ENCODE results near the gene KCNJ11. TPM values are rescaled to one million over a fixed set of nuclear protein-coding genes. Genes with fewer than 3 reads are reported as not detected.
A peak's percentile ranks its signal among the peaks of the same experiment; 100 is the strongest.

Gene KCNJ11
- total and polyA plus RNA-seq, 10 of the 15 experiments (the other 5 are each of a cell fraction or from before 2014, with no cell fraction given): 0.06 to 0.56 (median 0.21) TPM; not detected in 6

GRCh38 chr11:17386331-17387084 is 2.0 kb downstream of the KCNJ11 start:
- H3K36me3 ChIP-seq (ENCODE audit: control insufficient read depth in 2 of 2, insufficient read depth in 2 of 2, low read length in 1 of 2): no peaks in the 10 kb centered on the region
- CTCF ChIA-PET: interaction anchor here (1.0 to 1.3 kb wide), 4 partner anchors 14 to 156 kb away, joined by 3 to 5 read pairs (median 4); no protein-coding TSS in a partner anchor
- no peak overlapping the region for H3K27ac ChIP-seq (ENCODE audit: control insufficient read depth, insufficient read depth)
- no peak overlapping the region for H3K9ac ChIP-seq (ENCODE audit: control insufficient read depth, insufficient read depth, low read length)
- no peak overlapping the region for H2AFZ ChIP-seq (ENCODE audit: control insufficient read depth, low read depth, low read length)
- WGBS (ENCODE audit: insufficient coverage, insufficient replicate concordance, low lambda C conversion rate, missing lambda C conversion rate): 40% methylated on average over 22 of the region's 23 CpGs
- H3K79me2 ChIP-seq (ENCODE audit: control insufficient read depth, insufficient read depth, low read length): no peaks in the 10 kb centered on the region
- peaks cover 2% of the 10 kb centered on the region in 2 experiments; a peak in 3 of 4 replicates for H3K27me3 ChIP-seq (replicated peaks in 1 of 2; ENCODE audit: control insufficient read depth in 2 of 2, insufficient read depth in 2 of 2, low read length in 1 of 2)
- SMC1A ChIA-PET (ENCODE audit: uncharacterized antibody, unreplicated experiment): interaction anchor here (0.6 to 0.8 kb wide), 2 partner anchors 121 to 156 kb away, joined by 3 read pairs; no protein-coding TSS in a partner anchor
- RAD21 ChIA-PET (ENCODE audit: unreplicated experiment): interaction anchor here (0.9 to 1.1 kb wide), 2 partner anchors 35 to 142 kb away, joined by 3 read pairs; no protein-coding TSS in a partner anchor
- no peaks in the 10 kb centered on the region for H4K20me1 ChIP-seq (ENCODE audit: control insufficient read depth, insufficient read depth)
- no peak overlapping the region for H3K4me3 ChIP-seq
- intact Hi-C loops (cut with micrococcal nuclease; ENCODE audit: unreplicated experiment): no loop called here
- POLR2A ChIA-PET: no interaction called here
- peak; percentile 78 for FAIRE-seq
- no peak for DNase-seq (ENCODE audit: low read depth, low spot score)
- ATAC-seq: peak; percentile 78
- in situ Hi-C loops (cut with MboI): loop anchor here (10.0 kb wide), 1 partner anchor 118 kb away; no protein-coding TSS in a partner anchor
- H3K4me1 ChIP-seq (ENCODE audit: control insufficient read depth, insufficient read depth, low read length): no peaks in the 10 kb centered on the region
- H3K4me2 ChIP-seq (ENCODE audit: control insufficient read depth, insufficient read depth): no peak overlapping the region
- no TSS peak for BruUV-seq (replicated peaks)
- no peaks in the 10 kb centered on the region for H3K9me3 ChIP-seq (replicated peaks; ENCODE audit: control insufficient read depth, insufficient read depth, low read length)
- TF ChIP-seq CTCF (IDR thresholded peaks at IDR 0.05 in 2 of 3, conservative IDR thresholded peaks at IDR 0.05 in 1 of 3; ENCODE audit: control insufficient read depth in 2 of 3, extremely low read depth in 1 of 3, insufficient read depth in 1 of 3, low read depth in 3 of 3, low read length in 3 of 3) (peak; percentile 46 to 78 (median 76)), ZNF274 (IDR thresholded peaks at IDR 0.05; ENCODE audit: insufficient read depth, insufficient read length) (no peak), CEBPZ (IDR thresholded peaks at IDR 0.05; ENCODE audit: low read depth, low read length) (no peak), SMC3 (IDR thresholded peaks at IDR 0.05; ENCODE audit: borderline replicate concordance, low read length) (peak; percentile 57; the same call in 1 of the 2 replicates), MEF2A (IDR thresholded peaks at IDR 0.05; ENCODE audit: insufficient read depth, low read depth, low read length) (0 out of 2 replicates have a peak, but pooled peaks have one; percentile 24), RAD21 (IDR thresholded peaks at IDR 0.05; ENCODE audit: insufficient read depth, low read depth, low read length) (peak; percentile 41)
